GM12878 (cell line): ENCODE results near the gene RCL1.

Source experiments
- ASH2L ChIP-seq: fragments of 300-600, 200-600 bp; sonication (generic); IDR thresholded peaks from 2 replicates; pipeline ENCODE4 v1.6.1; 2017; ENCODE audit warnings: low read depth, mild to moderate bottlenecking, borderline replicate concordance
- CTCF ChIP-seq, 3 experiments: IDR thresholded peaks in 2 of 3; conservative IDR thresholded peaks in 1 of 3; 2 replicates each; pipeline ENCODE4 v1.5.1; 2011; ENCODE audit warnings: low read depth in 3 of 3, low read length in 3 of 3, mild to moderate bottlenecking in 3 of 3, control low read depth in 2 of 3, moderate library complexity in 2 of 3, inconsistent platforms in 1 of 3, mixed read lengths in 1 of 3; ENCODE audit not compliant: control insufficient read depth in 2 of 3, insufficient read depth in 1 of 3; ENCODE audit errors: extremely low read depth in 1 of 3
- EZH2 ChIP-seq: IDR thresholded peaks from 2 replicates; pipeline ENCODE4 v1.6.1; 2012; ENCODE audit warnings: low read depth, mild to moderate bottlenecking, control low read depth, inconsistent platforms, low read length, borderline replicate concordance; ENCODE audit not compliant: control insufficient read depth
- MTA2 ChIP-seq: fragments of 450-650 bp; IDR thresholded peaks from 2 replicates; pipeline ENCODE4 v1.6.1; 2016; ENCODE audit warnings: low read depth, mild to moderate bottlenecking, moderate library complexity

DNA sequence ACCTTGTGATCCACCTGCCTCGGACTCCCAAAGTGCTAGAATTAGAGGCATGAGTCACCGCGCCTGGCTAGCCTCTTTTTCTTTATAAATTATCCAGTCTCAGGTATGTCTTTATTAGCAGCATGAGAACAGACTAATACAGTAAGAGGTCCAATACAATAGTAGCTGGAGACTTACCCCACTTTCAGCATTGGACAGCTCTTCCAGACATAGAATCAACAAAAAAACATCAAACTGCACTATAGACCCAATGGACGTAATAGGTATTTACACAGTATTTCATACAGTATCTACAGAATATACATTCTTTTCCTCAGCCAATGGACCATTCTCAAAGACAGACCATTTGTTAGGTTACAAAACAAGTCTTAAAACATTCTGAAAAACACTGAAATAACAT, 6.1 kb upstream of the RCL1 start:
- no peak for TF ChIP-seq MTA2
- no peak for TF ChIP-seq EZH2
- no peak for TF ChIP-seq CTCF (IDR thresholded peaks at IDR 0.05 in 2 of 3, conservative IDR thresholded peaks at IDR 0.05 in 1 of 3; ENCODE audit: control insufficient read depth in 2 of 3, extremely low read depth in 1 of 3, insufficient read depth in 1 of 3, low read depth in 3 of 3, low read length in 3 of 3)
- TF ChIP-seq ASH2L = no peak
